Fibroblast of skin of back (primary cell): ENCODE data around the gene SLC39A12.

Source experiments
- DNase-seq: peaks from one replicate; pipeline ENCODE4 v3.0.0-alpha.2; 2013

Gene SLC39A12

GRCh38 chr10:18059826-18060559, 108.3 kb downstream of the SLC39A12 start:
- DNase-seq: no peak

- DNase-seq: peak; percentile 63
Measured at GRCh38 chr10:18066947-18067346, 115.2 kb downstream of the SLC39A12 start.

GRCh38 chr10:18068401-18068800, 116.7 kb downstream of the SLC39A12 start:
- DNase-seq: no peak

GRCh38 chr10:18071591-18071990, 119.9 kb downstream of the SLC39A12 start:
- no peak for DNase-seq

- no peak for DNase-seq
Measured at GRCh38 chr10:18073314-18073713, 121.6 kb downstream of the SLC39A12 start.

GRCh38 chr10:18075881-18076280, 124.2 kb downstream of the SLC39A12 start:
- DNase-seq: no peak

GRCh38 chr10:18079665-18080295, 128.1 kb downstream of the SLC39A12 start:
- DNase-seq: no peak

- no peak for DNase-seq
Measured at GRCh38 chr10:18082381-18082780, 130.7 kb downstream of the SLC39A12 start.

GRCh38 chr10:18085855-18086254, 134.1 kb downstream of the SLC39A12 start:
- no peak for DNase-seq

GRCh38 chr10:18086746-18087145, 135.0 kb downstream of the SLC39A12 start:
- no peak for DNase-seq

- DNase-seq: no peak
Measured at GRCh38 chr10:18087355-18087754, 135.6 kb downstream of the SLC39A12 start.
